Measurements from ENCODE around the gene TMEM150A.

DNA sequence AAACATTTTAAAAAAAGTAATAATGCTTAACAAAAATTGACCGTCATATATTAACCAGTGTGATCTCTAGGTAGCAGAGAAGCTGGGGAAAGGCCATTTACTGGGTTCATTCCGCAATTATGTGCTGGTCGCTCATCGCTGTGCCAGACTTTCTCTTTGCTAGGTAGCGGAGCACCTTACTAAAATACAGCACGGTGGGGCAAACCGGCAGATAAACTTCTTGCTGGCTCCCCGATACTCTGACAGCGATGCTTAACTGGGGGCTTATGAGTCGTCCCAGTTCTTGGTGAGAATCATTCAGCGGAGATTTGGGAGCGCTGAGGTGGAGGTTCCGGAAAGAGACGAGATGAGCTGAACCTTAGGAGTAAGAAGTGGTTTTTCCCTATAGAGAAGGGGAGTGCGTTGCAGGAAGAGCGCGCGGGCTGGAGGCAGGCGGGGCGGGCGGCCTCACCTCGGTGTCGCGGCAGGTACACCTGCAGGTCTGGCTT is 8.8 kb upstream of the TMEM150A start:
- TF ChIP-seq SUZ12 (IDR thresholded peaks at IDR 0.05) (no peak), FOXM1 (IDR thresholded peaks at IDR 0.05; ENCODE audit: borderline replicate concordance) (no peak), HDGF (IDR thresholded peaks at IDR 0.05; ENCODE audit: borderline replicate concordance) (no peak), L3MBTL2 (conservative IDR thresholded peaks at IDR 0.05) (no peak), BHLHE40 (IDR thresholded peaks at IDR 0.05; ENCODE audit: borderline replicate concordance) (no peak), SP1 (IDR thresholded peaks at IDR 0.05) (no peak)
